SK-N-SH (cell line): ENCODE results near the gene PEX13. TPM values are rescaled to one million over a fixed set of nuclear protein-coding genes. Genes with fewer than 3 reads are reported as not detected.

Experiments
- CTCF ChIA-PET: fragments of 300-600, 350-600 bp; formaldehyde crosslinking; extraction: SDS; loops from one replicate; lab custom pipeline; 2021; lab: Yijun Ruan, JAX
- POLR2A ChIA-PET: fragments of 350-600 bp; sonication (Branson Sonifier 250); formaldehyde crosslinking; extraction: SDS; loops from one replicate; lab custom pipeline; 2020; ENCODE audit warnings: antibody characterized with exemption, inconsistent platforms; lab: Yijun Ruan, JAX
- DNase-seq: peaks from one replicate; pipeline ENCODE4 v3.0.0; 2012
- H2AFZ ChIP-seq: fragments of 200-600 bp; sonication (generic); 2 replicates; pipeline ENCODE4 v1.8.1; 2016; ENCODE audit warnings: antibody characterized with exemption, mild to moderate bottlenecking, low read depth
- H3F3A ChIP-seq: fragments of 200-600 bp; sonication (generic); replicated peaks from 2 replicates; pipeline ENCODE3; 2016; ENCODE audit warnings: antibody characterized with exemption, mild to moderate bottlenecking; ENCODE audit not compliant: insufficient read depth
- H3K27ac ChIP-seq, 2 experiments: fragments of 200-500 bp in 1 of 2; fragments of 200-600 bp in 1 of 2; sonication (Bioruptor generic) in 1 of 2; sonication (generic), shearing (Covaris generic) in 1 of 2; 2 replicates each; pipeline versions ENCODE4 v1.5.1 to v1.6.1; 2014 to 2016; ENCODE audit warnings: low read depth in 2 of 2, inconsistent platforms in 1 of 2, low read length in 1 of 2, mild to moderate bottlenecking in 1 of 2, mixed read lengths in 1 of 2
- H3K27me3 ChIP-seq: fragments of 200-600 bp; sonication (generic), shearing (Covaris generic); 2 replicates; pipeline ENCODE4 v1.6.1; 2016; ENCODE audit warnings: mixed run types; ENCODE audit not compliant: insufficient read depth
- H3K36me3 ChIP-seq, 2 experiments: fragments of 200-500 bp in 1 of 2; fragments of 200-600 bp in 1 of 2; sonication (Bioruptor generic) in 1 of 2; sonication (generic) in 1 of 2; replicated peaks in 1 of 2; 2 replicates each; pipeline versions ENCODE3 to v1.5.1; 2014 to 2016; ENCODE audit warnings: low read length in 1 of 2, mild to moderate bottlenecking in 1 of 2; ENCODE audit not compliant: insufficient read depth in 2 of 2, control insufficient read depth in 1 of 2
- H3K4me1 ChIP-seq, 2 experiments: fragments of 200-500 bp in 1 of 2; fragments of 200-600 bp in 1 of 2; sonication (Bioruptor generic) in 1 of 2; sonication (generic), shearing (Covaris generic) in 1 of 2; 2 replicates each; pipeline versions ENCODE4 v1.5.1 to v1.6.1; 2014 to 2016; ENCODE audit warnings: low read depth in 1 of 2, low read length in 1 of 2, mixed run types in 1 of 2; ENCODE audit not compliant: insufficient read depth in 2 of 2, control insufficient read depth in 1 of 2
- H3K4me2 ChIP-seq: fragments of 200-600 bp; sonication (generic), shearing (Covaris generic); 2 replicates; pipeline ENCODE4 v1.6.1; 2017; ENCODE audit warnings: mixed run types
- H3K4me3 ChIP-seq, 2 experiments: fragments of 200-500 bp in 1 of 2; fragments of 200-600 bp in 1 of 2; sonication (Bioruptor generic) in 1 of 2; sonication (generic), shearing (Covaris generic) in 1 of 2; 2 replicates each; pipeline versions ENCODE4 v1.5.1 to v1.8.1; 2014 to 2016; ENCODE audit warnings: low read depth in 2 of 2, inconsistent platforms in 1 of 2, low read length in 1 of 2, mild to moderate bottlenecking in 1 of 2, mixed read lengths in 1 of 2, moderate library complexity in 1 of 2
- H3K79me2 ChIP-seq: fragments of 200-600 bp; sonication (generic); 2 replicates; pipeline ENCODE4 v1.8.1; 2017; ENCODE audit warnings: mild to moderate bottlenecking; ENCODE audit not compliant: insufficient read depth
- H3K9ac ChIP-seq: fragments of 200-600 bp; sonication (generic); 2 replicates; pipeline ENCODE4 v1.6.1; 2017; ENCODE audit warnings: mixed run types
- H3K9me2 ChIP-seq: fragments of 200-600 bp; sonication (generic); 2 replicates; pipeline ENCODE4 v1.6.1; 2017; ENCODE audit warnings: mixed run types
- H3K9me3 ChIP-seq: fragments of 200-600 bp; sonication (generic); 2 replicates; pipeline ENCODE4 v1.6.1; 2017; ENCODE audit warnings: mixed run types, mild to moderate bottlenecking, moderate library complexity
- H4K20me1 ChIP-seq: fragments of 200-600 bp; sonication (generic); 2 replicates; pipeline ENCODE4 v1.6.1; 2017; ENCODE audit warnings: mild to moderate bottlenecking, mixed run types; ENCODE audit not compliant: insufficient read depth
- CHD2 ChIP-seq: fragments of 150-350 bp; IDR thresholded peaks from 2 replicates; pipeline ENCODE4 v1.6.1; 2018; ENCODE audit warnings: low read length; ENCODE audit not compliant: partially characterized antibody
- CTCF ChIP-seq: fragments of 200-600 bp; sonication (generic); IDR thresholded peaks from 2 replicates; pipeline ENCODE4 v1.6.1; 2017; ENCODE audit warnings: antibody characterized with exemption, mild to moderate bottlenecking, moderate library complexity
- EZH2phosphoT487 ChIP-seq: fragments of 200-600 bp; sonication (generic); IDR thresholded peaks from 2 replicates; pipeline ENCODE4 v1.6.1; 2017; ENCODE audit warnings: low read depth, mixed run types, mild to moderate bottlenecking, antibody characterized with exemption, moderate library complexity, borderline replicate concordance
- GATA2 ChIP-seq: sonication (generic); formaldehyde crosslinking; IDR thresholded peaks from 2 replicates; pipeline ENCODE4 v1.5.0; 2020; ENCODE audit warnings: mild to moderate bottlenecking, missing genetic modification reagents
- MXI1 ChIP-seq: IDR thresholded peaks from 2 replicates; pipeline ENCODE4 v1.6.1; 2012; ENCODE audit warnings: mild to moderate bottlenecking, low read depth, low read length, improper control_type of control experiment
- NFIC ChIP-seq: IDR thresholded peaks from 2 replicates; pipeline ENCODE4 v1.4.0; 2012; ENCODE audit warnings: borderline replicate concordance
- NRF1 ChIP-seq: IDR thresholded peaks from 2 replicates; pipeline ENCODE4 v1.6.1; 2012; ENCODE audit warnings: low read depth, mild to moderate bottlenecking, low read length
- POLR2AphosphoS5 ChIP-seq: IDR thresholded peaks from 2 replicates; pipeline ENCODE4 v1.6.1; 2012; ENCODE audit warnings: low read depth, low read length
- RAD21 ChIP-seq: IDR thresholded peaks from 2 replicates; pipeline ENCODE4 v1.6.1; 2012; ENCODE audit warnings: mild to moderate bottlenecking, low read length
- RFX5 ChIP-seq: IDR thresholded peaks from 2 replicates; pipeline ENCODE4 v1.6.1; 2012; ENCODE audit warnings: mild to moderate bottlenecking, improper control_type of control experiment, low read length
- SIN3A ChIP-seq: IDR thresholded peaks from 2 replicates; pipeline ENCODE4 v1.6.1; 2012; ENCODE audit warnings: low read depth, mild to moderate bottlenecking, low read length, moderate library complexity, borderline replicate concordance
- TAF1 ChIP-seq: IDR thresholded peaks from 2 replicates; pipeline ENCODE4 v1.6.1; 2012; ENCODE audit warnings: low read depth, mild to moderate bottlenecking, low read length, moderate library complexity, borderline replicate concordance
- TCF12 ChIP-seq: IDR thresholded peaks from 2 replicates; pipeline ENCODE4 v1.4.0; 2012
- TEAD4 ChIP-seq: IDR thresholded peaks from 2 replicates; pipeline ENCODE4 v1.4.0; 2012; ENCODE audit warnings: mild to moderate bottlenecking, borderline replicate concordance; ENCODE audit not compliant: insufficient read depth
- USF1 ChIP-seq: IDR thresholded peaks from 2 replicates; pipeline ENCODE4 v1.4.0; 2012; ENCODE audit warnings: low read depth, borderline replicate concordance
- USF2 ChIP-seq: fragments of 150-350 bp; IDR thresholded peaks from 2 replicates; pipeline ENCODE4 v1.6.1; 2017; ENCODE audit warnings: antibody characterized with exemption, low read length, low read depth, borderline replicate concordance
- YY1 ChIP-seq: IDR thresholded peaks from 2 replicates; pipeline ENCODE4 v1.4.0; 2012; ENCODE audit warnings: low read depth, mild to moderate bottlenecking
- WGBS: methylation state at CpG from one replicate; pipeline ENCODE4 v1.1.6; 2017; ENCODE audit warnings: low lambda C conversion rate; 5-methylcytosine and 5-hydroxymethylcytosine counted together
- polyA plus RNA-seq, 3 experiments: library from polyadenylated mRNA; depleted of rRNA; stranded (reverse); fragments of >200 nt; gene quantifications; 2 replicates each; pipeline ENCODE4 v1.2.3, GENCODE V29; 2012
- TF ChIP-seq, protein P1 (sequence below): IDR thresholded peaks from 2 replicates; pipeline ENCODE4 v1.4.0; 2012; ENCODE audit warnings: low read depth, borderline replicate concordance
- TF ChIP-seq, protein P2 (sequence below): IDR thresholded peaks from 2 replicates; pipeline ENCODE4; 2012
- TF ChIP-seq, protein P3 (sequence below): IDR thresholded peaks from 2 replicates; pipeline ENCODE4 v1.4.0; 2012; ENCODE audit warnings: low read depth

PEX13 gene
- polyA plus RNA-seq, 1 of the 3 experiments (the other 2 are of a cell fraction), result 10.3 TPM

GRCh38 chr2:61091485-61091884 lies 74.0 kb downstream of the PEX13 start:
- H3K27me3 ChIP-seq, result no peaks in the 10 kb centered on the region
- H2AFZ ChIP-seq, result no peak overlapping the region
- no peak overlapping the region for H3K27ac ChIP-seq
- WGBS, result 97% methylated on average over 8 of the region's 8 CpGs
- H3K79me2 ChIP-seq, result no peaks in the 10 kb centered on the region
- H3K9me2 ChIP-seq, result no peaks in the 10 kb centered on the region
- H4K20me1 ChIP-seq, result no peaks in the 10 kb centered on the region
- no peak overlapping the region for H3K4me2 ChIP-seq
- peaks cover 4 to 46% of the 10 kb centered on the region in 2 experiments for H3K36me3 ChIP-seq
- CTCF ChIA-PET, result interaction anchor here (0.6 to 1.1 kb wide), 4 partner anchors 11 to 366 kb away, joined by 3 to 4 read pairs (median 3); partner anchors contain the start of gene SANBR
- no peak for TF ChIP-seq RAD21
- TF ChIP-seq USF2, result no peak
- no peak for TF ChIP-seq CTCF
- no peak for TF ChIP-seq POLR2AphosphoS5
- no peak for TF ChIP-seq GATA2 (CRISPR knock-in tag)
- no peak for TF ChIP-seq YY1
- no peak for TF ChIP-seq NRF1
- no peak for TF ChIP-seq NFIC
- no peak for TF ChIP-seq TCF12
- TF ChIP-seq SIN3A, result no peak
- TF ChIP-seq TAF1, result no peak
- no peak for TF ChIP-seq TEAD4
- no peak for TF ChIP-seq RFX5
- no peak for TF ChIP-seq USF1
- POLR2A ChIA-PET, result no interaction called here
- H3K9ac ChIP-seq, result no peak overlapping the region
- peaks cover 12% of the 10 kb centered on the region for H3F3A ChIP-seq
- no peaks in the 10 kb centered on the region for H3K4me1 ChIP-seq
- no peak overlapping the region for H3K4me3 ChIP-seq
- no peak for DNase-seq
- H3K9me3 ChIP-seq, result no peaks in the 10 kb centered on the region

- 89% methylated on average over 3 of the region's 3 CpGs for WGBS
- Histone ChIP-seq H3K4me3 (no peak overlapping the region), H3K27ac (no peak overlapping the region), H3K79me2 (no peaks in the 10 kb centered on the region), H3K4me1 (no peaks in the 10 kb centered on the region), H3K9me3 (no peaks in the 10 kb centered on the region), H3K4me2 (no peak overlapping the region), H4K20me1 (no peaks in the 10 kb centered on the region)
- DNase-seq, result no peak
- ChIA-PET CTCF (interaction anchor here (0.9 kb wide), 1 partner anchor 39 kb away, joined by 3 read pairs; no protein-coding TSS in a partner anchor), POLR2A (interaction anchor here (0.6 kb wide), 1 partner anchor 9 kb away, joined by 6 read pairs; no protein-coding TSS in a partner anchor)
- TF ChIP-seq TEAD4 (no peak), RFX5 (no peak), GATA2 (CRISPR knock-in tag) (no peak), CHD2 (no peak), MXI1 (no peak), EZH2phosphoT487 (no peak)
- TF ChIP-seq, protein P1, sequence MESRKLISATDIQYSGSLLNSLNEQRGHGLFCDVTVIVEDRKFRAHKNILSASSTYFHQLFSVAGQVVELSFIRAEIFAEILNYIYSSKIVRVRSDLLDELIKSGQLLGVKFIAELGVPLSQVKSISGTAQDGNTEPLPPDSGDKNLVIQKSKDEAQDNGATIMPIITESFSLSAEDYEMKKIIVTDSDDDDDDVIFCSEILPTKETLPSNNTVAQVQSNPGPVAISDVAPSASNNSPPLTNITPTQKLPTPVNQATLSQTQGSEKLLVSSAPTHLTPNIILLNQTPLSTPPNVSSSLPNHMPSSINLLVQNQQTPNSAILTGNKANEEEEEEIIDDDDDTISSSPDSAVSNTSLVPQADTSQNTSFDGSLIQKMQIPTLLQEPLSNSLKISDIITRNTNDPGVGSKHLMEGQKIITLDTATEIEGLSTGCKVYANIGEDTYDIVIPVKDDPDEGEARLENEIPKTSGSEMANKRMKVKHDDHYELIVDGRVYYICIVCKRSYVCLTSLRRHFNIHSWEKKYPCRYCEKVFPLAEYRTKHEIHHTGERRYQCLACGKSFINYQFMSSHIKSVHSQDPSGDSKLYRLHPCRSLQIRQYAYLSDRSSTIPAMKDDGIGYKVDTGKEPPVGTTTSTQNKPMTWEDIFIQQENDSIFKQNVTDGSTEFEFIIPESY, result no peak
- TF ChIP-seq, protein P2, sequence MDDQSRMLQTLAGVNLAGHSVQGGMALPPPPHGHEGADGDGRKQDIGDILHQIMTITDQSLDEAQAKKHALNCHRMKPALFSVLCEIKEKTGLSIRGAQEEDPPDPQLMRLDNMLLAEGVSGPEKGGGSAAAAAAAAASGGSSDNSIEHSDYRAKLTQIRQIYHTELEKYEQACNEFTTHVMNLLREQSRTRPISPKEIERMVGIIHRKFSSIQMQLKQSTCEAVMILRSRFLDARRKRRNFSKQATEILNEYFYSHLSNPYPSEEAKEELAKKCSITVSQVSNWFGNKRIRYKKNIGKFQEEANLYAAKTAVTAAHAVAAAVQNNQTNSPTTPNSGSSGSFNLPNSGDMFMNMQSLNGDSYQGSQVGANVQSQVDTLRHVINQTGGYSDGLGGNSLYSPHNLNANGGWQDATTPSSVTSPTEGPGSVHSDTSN, result no peak
- TF ChIP-seq, protein P3, sequence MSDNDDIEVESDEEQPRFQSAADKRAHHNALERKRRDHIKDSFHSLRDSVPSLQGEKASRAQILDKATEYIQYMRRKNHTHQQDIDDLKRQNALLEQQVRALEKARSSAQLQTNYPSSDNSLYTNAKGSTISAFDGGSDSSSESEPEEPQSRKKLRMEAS, result no peak
- TF ChIP-seq, all 33 proteins: peak for 0
- Histone ChIP-seq H2AFZ (no peak overlapping the region), H3K9me2 (no peaks in the 10 kb centered on the region), H3F3A (peaks cover 4% of the 10 kb centered on the region), H3K36me3 (peaks cover 0 to 27% of the 10 kb centered on the region in 2 experiments), H3K9ac (no peak overlapping the region), H3K27me3 (no peaks in the 10 kb centered on the region)
These were observed 78.9 kb downstream of the PEX13 start for GRCh38 chr2:61096438-61096837.
